ENCODE results near the gene MUC6.

The MUC6 gene

DNA sequence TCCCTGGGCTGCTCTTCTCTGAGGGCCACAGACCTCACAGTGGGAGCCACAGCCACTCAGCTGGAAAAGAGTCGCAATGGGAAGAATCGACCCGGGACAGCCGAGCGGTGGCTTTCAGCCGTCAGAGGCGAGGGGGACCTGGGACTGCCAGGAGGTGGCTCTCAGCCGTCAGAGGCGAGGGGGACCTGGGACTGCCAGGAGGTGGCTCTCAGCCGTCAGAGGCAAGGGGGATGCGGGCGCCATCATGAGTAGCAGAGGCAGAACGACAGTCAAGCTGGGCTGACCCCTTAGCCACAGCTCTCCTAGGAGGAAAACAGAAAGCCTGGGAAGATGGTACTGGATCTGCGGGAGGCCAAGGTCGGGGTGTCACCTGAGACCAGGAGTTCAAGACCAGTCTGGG lies 23.2 kb upstream of the MUC6 start:
- Mint-ChIP-seq H3K4me1 (ENCODE audit: low read depth) (peaks cover 17% of the 10 kb centered on the region), H3K27ac (no peak overlapping the region), H3K27me3 (no peaks in the 10 kb centered on the region), H3K9me3 (ENCODE audit: low read depth) (no peaks in the 10 kb centered on the region), H3K36me3 (no peaks in the 10 kb centered on the region), H3K4me3 (no peak overlapping the region)

DNA sequence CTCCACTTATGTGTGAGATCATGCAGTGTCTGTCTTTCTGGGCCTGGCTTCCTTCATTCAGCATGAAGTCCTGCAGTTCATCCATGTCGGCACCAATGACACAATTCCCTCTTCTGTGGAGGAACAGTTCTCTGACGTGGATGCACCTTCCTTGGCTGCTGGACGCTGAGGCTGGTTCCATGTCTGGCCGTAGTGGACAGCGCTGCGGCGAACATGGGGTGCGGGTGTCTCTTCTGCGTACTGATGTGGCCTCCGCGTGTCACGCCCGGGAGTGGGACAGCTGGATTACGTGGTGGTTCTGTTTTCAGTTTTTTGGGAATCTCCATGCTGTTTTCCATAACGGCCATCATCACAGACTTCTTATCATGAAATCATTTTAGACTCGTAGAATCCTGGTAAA lies 21.3 kb upstream of the MUC6 start:
- peaks cover 5% of the 10 kb centered on the region for H3K4me1 Mint-ChIP-seq (ENCODE audit: low read depth)
- H3K9me3 Mint-ChIP-seq (ENCODE audit: low read depth) = no peaks in the 10 kb centered on the region
- no peak overlapping the region for H3K4me3 Mint-ChIP-seq
- no peaks in the 10 kb centered on the region for H3K27me3 Mint-ChIP-seq
- no peak overlapping the region for H3K27ac Mint-ChIP-seq
- no peaks in the 10 kb centered on the region for H3K36me3 Mint-ChIP-seq

DNA sequence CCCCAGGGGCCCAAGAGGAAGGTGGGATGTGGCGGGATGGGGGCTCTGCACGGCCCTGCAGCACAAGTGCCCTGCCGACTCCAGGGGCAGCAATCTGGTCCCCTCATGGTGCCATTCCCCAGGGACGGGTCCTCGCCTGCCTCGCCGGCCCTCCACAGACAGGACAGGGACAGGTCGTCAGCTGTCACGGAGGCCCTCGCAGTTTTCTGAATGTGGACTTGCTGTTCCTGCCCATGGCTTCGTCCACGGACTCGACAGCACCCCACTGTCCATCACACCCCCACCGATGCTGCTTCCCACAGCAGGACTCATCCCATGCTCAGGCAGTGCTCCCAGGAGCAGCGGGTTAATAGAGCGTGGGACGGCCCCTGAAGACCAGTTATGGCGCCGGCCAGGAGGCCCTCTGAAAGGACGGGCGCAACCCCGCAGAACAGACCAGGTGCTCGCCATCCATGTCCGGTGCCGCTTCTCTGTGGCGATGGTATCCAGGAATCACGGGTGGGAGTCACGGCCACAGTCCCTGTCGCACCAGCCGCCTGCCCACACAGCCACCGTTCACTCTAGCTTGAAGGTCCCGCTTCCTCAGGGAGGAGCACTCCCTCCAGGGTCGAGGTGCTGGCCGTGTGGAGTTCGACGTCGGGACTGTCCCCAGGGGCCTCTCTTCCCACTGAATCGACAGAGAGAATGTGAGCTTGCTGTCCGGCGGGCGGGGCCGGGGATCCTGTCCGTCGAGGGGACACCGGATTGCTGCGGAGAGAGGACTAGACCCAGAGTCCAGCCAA lies 19.7 kb upstream of the MUC6 start:
- Mint-ChIP-seq H3K4me3 (no peak overlapping the region), H3K27ac (no peak overlapping the region), H3K27me3 (no peaks in the 10 kb centered on the region), H3K9me3 (ENCODE audit: low read depth) (no peaks in the 10 kb centered on the region), H3K4me1 (ENCODE audit: low read depth) (no peaks in the 10 kb centered on the region), H3K36me3 (no peaks in the 10 kb centered on the region)

DNA sequence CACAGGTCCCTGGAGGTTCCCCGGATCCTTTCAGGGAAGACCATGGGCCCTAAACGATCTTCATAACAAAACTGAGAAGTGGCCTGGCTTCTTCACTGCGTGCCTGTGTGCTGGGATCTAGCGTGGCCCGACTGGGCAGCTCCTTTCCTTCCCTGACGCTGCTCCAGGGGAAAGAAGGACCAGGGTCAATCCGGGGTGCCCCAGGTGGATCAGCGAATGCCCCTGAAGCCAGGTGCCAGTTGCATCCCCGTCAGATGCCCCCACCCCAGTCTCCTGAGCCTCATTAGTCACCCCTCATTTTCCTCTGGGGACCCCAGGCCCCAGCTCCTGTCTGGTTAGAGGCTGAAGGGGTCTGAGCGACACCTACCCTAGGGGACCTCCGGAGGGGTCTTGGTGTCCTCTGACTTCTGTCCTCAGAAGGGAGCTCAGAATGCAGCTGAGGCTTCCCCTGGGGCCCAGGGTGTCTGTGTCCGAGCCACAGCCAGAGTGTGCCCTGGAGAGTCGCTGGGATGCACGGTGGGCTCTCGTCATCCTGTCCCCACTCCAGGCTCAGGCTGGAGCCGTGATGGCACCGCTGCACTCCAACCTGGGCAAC lies 18.7 kb upstream of the MUC6 start:
- no peaks in the 10 kb centered on the region for H3K4me1 Mint-ChIP-seq (ENCODE audit: low read depth)
- H3K27me3 Mint-ChIP-seq = no peaks in the 10 kb centered on the region
- no peak overlapping the region for H3K27ac Mint-ChIP-seq
- no peaks in the 10 kb centered on the region for H3K36me3 Mint-ChIP-seq
- no peak overlapping the region for H3K4me3 Mint-ChIP-seq
- no peaks in the 10 kb centered on the region for H3K9me3 Mint-ChIP-seq (ENCODE audit: low read depth)

DNA sequence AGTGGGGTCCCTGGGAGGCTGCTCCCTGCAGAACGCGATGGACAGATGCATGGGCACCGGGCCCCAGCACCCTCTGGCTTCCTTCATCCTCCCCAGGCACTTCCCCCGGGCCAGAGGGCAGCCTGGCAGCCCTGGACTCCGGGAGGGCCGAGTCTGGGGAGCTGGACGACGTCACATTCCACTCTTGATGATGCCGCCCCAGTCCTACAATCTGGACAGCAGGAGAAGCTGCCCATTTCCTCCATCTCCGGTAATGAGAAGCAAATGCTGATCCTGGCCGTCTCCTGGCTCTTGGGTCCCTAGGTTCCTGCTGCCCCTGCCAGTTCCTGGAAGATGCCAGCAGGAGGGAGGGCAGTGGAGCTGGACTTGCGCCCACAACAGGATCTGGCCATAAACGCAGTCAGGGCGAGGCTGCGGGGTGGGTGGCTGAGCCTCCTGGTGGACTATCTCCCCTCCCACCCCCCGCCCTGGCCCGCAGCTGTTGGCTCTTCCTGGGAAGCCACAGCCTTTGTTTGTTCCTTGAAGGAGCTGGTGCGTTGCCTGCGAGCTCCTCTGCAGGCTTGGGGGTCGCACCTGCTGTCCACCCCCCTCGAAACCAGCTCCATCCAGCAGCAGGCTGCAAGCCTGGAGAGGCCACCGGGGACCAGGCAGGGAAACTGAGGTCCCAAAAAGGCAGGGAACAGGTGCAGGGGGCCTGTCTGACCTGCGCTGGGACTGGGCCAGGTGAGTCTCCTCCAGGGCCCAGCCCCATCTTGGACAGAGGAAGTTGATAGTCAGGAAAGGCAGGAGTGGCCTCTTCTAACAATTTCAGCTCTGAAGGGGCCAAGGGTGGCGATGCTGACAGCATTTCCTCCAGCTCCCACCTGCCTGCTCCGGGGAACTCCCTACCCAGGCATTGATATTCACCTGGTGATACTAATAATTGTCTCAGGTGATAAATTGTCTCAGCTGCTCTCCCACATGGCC lies 17.9 kb upstream of the MUC6 start:
- no peaks in the 10 kb centered on the region for H3K4me1 Mint-ChIP-seq (ENCODE audit: low read depth)
- H3K9me3 Mint-ChIP-seq (ENCODE audit: low read depth) = no peaks in the 10 kb centered on the region
- H3K27ac Mint-ChIP-seq = no peak overlapping the region
- H3K36me3 Mint-ChIP-seq = no peaks in the 10 kb centered on the region
- H3K4me3 Mint-ChIP-seq = no peak overlapping the region
- no peaks in the 10 kb centered on the region for H3K27me3 Mint-ChIP-seq

DNA sequence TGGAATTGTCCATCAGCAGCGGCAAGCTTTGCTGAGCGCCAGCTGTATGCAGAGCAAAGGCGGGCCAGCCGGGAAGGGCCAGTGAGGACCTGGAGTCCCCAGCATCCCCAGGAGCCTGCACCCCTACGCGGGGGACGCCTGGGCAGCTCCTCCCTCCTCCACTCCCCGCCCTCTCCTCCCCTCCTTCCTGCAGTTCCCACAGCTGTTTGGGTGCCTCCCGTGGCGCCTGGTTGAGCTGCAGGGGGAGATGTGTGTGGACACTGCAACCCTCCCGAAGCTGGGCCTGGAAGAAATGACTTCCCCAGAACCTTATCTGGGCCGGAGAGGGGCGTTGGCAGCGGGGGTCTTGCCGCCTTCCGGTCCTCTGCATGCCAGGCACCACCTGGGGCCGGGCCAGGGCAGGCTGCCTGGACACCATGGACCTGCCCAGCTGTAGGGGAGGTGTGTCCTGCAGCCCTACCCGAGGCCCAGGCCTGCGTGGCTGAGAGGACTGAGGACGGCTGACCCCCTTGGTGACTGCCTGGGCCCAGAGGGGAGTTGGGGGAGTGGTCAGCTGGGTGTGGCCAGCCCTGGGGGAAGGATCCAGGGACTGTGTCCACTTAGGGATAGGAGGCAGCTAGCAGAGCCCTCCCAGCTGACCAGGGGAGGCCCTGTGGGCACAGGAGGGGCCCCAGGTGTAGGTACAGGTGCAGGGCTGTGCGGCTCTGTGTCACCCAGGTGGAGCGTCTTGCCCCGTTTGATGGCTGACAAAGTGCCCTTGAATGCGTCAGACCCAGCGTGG lies 16.8 kb upstream of the MUC6 start:
- Mint-ChIP-seq H3K27me3 (no peaks in the 10 kb centered on the region), H3K4me3 (no peak overlapping the region), H3K4me1 (ENCODE audit: low read depth) (no peaks in the 10 kb centered on the region), H3K27ac (no peak overlapping the region), H3K36me3 (no peaks in the 10 kb centered on the region), H3K9me3 (ENCODE audit: low read depth) (no peaks in the 10 kb centered on the region)

DNA sequence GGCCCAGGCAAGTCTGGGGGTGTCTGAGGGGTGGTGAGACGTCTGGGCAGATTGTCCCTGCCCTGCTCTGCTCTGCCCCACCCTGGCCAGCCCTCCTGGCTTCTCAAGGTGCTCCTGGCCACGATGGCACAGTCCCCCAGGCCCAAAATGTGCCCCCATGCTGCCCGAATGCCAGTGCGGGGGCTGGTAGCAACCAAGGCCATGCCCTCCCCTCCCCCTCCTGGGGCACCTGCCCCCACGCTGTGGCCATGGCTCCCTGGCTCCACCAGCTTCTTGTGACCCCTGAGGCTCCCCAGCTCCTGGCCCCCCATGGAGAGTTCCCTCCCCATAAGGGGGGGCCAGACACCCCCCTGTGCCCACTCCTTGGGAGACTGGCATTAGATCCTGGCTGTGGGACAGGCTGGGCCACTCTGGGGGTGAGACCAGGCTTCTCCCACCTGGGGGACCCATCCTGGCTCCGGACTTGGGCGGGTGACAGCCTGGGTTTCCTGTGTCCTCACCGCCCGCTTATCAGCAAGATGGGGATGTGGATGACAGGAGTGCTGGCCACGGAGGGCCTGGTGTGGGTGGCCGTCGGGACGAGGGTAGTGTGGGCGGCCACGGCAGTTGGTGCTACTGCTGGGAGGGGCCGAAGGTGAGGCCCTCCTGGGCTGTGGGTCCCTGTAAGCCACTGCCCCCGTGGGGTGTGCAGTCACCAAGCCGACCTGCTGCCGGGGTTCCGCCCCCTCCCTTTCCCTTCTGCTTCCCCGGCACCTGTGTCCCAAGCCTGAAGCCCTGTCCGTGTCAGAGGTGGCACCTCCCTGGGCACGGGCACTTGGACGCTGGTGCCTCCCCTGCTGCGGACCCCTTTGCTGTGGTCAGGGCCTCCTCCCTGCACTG lies 15.9 kb upstream of the MUC6 start:
- no peaks in the 10 kb centered on the region for H3K9me3 Mint-ChIP-seq (ENCODE audit: low read depth)
- H3K4me1 Mint-ChIP-seq (ENCODE audit: low read depth) = no peaks in the 10 kb centered on the region
- no peak overlapping the region for H3K4me3 Mint-ChIP-seq
- no peaks in the 10 kb centered on the region for H3K27me3 Mint-ChIP-seq
- no peaks in the 10 kb centered on the region for H3K36me3 Mint-ChIP-seq
- no peak overlapping the region for H3K27ac Mint-ChIP-seq

DNA sequence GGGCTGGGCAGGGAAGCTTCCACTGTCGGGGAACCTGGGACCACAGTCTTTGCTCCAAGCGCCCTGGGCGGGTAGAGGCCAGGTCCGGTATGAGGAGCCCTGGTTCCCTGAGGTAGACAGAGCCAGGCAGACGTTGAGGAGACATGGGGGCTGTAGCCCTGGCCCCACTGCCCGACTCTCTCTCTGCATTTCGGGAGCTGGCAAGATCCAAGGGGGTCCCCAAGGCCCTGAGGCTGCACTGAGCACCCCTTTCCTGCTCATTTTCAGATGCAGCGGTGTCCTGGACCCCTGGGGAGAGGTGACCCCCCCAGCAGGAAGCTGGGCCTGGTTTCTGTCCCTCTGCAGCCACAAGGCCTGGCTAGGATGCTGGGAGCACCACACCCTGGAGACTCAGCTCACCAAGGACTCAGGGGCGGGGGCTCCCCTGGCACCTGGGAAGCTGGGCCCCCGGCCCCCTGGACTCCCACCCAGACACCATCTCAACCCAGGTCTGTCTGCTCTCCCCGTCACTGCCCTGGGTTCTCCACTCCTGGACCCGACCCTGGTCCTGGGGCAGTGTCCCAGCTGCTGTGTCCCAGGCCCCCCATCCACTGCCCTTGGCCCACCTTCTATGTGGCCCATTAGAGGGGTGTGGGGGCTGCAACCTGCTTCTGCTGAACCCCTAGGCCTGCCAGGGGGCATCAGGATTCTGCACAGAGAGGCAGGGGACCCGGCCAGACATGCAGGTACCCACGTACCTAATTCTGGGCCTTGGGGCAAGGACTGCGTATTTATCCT lies 15.0 kb upstream of the MUC6 start:
- peaks cover 2% of the 10 kb centered on the region for H3K27me3 Mint-ChIP-seq
- H3K36me3 Mint-ChIP-seq = no peaks in the 10 kb centered on the region
- no peak overlapping the region for H3K4me3 Mint-ChIP-seq
- no peak overlapping the region for H3K27ac Mint-ChIP-seq
- no peaks in the 10 kb centered on the region for H3K4me1 Mint-ChIP-seq (ENCODE audit: low read depth)
- H3K9me3 Mint-ChIP-seq (ENCODE audit: low read depth) = no peaks in the 10 kb centered on the region

DNA sequence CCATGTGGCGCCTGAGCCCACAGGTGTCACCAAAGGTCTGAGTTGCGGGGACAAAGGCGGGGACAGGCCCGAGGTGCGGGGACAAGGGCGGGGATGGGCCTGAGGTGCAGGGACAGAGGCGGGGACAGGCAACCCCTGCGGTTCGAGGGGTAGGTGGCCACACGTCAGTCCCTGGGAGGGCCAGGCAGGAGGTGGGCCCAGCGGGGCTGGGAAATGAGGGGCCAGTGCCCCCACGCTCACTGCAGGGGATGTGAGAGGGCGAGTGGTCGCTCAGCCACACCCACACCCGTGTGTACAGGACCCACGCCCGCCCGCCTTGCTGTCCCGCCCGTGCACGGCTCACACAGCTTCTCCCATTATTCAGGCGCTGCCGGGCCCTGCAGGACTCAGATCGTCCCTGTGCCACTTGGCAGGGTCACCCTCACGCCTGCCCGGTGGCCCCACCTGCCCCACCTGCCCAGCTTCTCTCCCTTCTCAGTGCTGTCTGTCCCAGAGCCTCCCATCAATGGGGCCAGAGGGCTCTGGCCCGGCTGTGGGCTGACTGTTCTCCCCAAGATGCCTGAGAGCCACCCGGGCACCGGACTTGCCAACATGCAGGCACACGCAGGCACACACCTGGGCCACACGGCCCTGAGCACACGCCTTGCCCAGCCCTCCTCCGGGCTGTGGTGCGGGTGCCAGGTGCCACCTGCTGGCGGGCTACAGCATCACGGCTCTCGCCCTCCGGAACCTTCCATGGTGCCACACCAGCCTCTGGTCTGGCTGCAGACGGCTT lies 14.2 kb upstream of the MUC6 start:
- peaks cover 2% of the 10 kb centered on the region for H3K27me3 Mint-ChIP-seq
- H3K9me3 Mint-ChIP-seq (ENCODE audit: low read depth) = no peaks in the 10 kb centered on the region
- H3K27ac Mint-ChIP-seq = no peak overlapping the region
- no peaks in the 10 kb centered on the region for H3K4me1 Mint-ChIP-seq (ENCODE audit: low read depth)
- no peak overlapping the region for H3K4me3 Mint-ChIP-seq
- H3K36me3 Mint-ChIP-seq = no peaks in the 10 kb centered on the region

DNA sequence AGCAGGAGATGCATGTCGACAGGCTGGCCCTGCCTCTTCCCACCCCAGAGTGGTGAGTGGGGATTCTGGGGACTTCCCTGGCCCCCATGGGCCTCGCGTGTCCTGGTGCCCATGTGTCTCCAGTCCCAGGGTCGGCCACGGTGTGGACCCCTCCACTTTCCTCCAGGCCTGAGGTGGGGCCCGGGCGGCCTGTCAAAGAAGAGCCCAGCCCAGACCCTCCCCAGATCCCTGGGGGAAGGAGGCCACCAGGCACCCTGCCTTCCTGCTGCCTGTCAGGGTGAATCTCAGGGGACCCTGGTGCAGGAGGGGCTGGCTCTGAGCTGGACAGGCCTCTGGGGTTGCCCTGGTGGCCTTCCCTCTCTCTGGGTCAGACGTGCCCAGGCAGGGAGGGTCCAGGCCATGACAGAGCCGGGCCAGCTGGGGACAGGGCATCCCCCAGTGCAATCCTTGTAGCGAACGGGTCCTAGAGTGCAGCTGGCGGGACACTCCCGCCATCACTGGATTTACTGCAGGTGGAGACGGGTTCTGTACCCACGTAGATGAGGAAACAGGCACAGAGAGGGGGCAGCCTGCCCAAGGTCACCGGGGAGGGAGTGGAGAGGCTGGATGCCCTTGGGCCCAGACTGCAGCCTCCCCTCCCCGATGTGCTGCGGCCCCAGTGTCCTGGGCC lies 13.5 kb upstream of the MUC6 start:
- no peak overlapping the region for H3K4me3 Mint-ChIP-seq
- H3K9me3 Mint-ChIP-seq (ENCODE audit: low read depth) = no peaks in the 10 kb centered on the region
- H3K27me3 Mint-ChIP-seq = peaks cover 2% of the 10 kb centered on the region
- no peak overlapping the region for H3K27ac Mint-ChIP-seq
- H3K4me1 Mint-ChIP-seq (ENCODE audit: low read depth) = no peaks in the 10 kb centered on the region
- H3K36me3 Mint-ChIP-seq = no peaks in the 10 kb centered on the region

DNA sequence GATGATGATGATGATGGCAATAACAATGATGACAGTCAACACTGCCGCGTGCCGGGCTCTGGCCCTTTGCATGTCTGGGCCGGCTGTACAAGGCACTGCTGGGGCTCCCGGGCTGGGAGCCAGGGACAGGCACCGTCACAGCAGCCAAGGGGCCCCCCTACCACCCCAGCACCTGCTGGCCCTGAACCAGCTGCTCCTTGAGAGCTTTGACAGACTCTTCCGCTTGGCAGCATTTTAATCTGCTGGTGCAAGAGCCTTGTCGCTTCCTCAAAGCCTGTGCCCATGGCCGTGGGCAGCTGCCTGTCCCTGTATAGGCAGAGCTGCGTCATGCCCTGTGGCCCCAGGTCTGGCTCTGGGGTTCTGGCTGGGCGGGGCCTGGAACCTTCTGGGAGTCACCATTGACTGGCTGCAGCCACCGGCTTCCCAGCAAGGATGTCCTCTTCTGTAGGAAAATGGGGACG lies 12.9 kb upstream of the MUC6 start:
- no peaks in the 10 kb centered on the region for H3K4me1 Mint-ChIP-seq (ENCODE audit: low read depth)
- H3K36me3 Mint-ChIP-seq = no peaks in the 10 kb centered on the region
- no peaks in the 10 kb centered on the region for H3K9me3 Mint-ChIP-seq (ENCODE audit: low read depth)
- H3K27ac Mint-ChIP-seq = no peak overlapping the region
- H3K27me3 Mint-ChIP-seq = peaks cover 2% of the 10 kb centered on the region
- H3K4me3 Mint-ChIP-seq = no peak overlapping the region

DNA sequence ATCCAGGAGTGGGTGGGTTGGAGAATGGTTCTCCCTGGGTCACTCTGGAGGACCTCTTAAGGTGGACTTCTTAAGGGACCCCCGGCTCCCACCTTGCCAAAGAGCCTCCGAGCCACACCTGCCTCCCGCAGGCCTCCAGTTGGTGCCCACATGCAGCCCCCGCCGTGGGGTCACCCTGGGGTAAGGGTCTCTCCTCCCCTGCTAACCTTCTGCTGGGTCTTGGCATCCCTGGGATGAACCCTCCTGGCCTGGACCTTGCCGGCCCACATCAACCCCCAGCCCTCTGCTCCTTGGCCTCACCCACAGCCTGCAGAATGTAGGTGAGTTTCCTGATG lies 12.5 kb upstream of the MUC6 start:
- H3K27me3 Mint-ChIP-seq = peaks cover 3% of the 10 kb centered on the region

More for the DNA sequence above, 12.5 kb upstream of the MUC6 start:
- Mint-ChIP-seq H3K4me1 (ENCODE audit: low read depth) (no peaks in the 10 kb centered on the region), H3K9me3 (ENCODE audit: low read depth) (no peaks in the 10 kb centered on the region), H3K4me3 (no peak overlapping the region), H3K27ac (no peak overlapping the region), H3K36me3 (no peaks in the 10 kb centered on the region)
